ENCODE data around the gene PCDH1.

PCDH1 gene

DNA sequence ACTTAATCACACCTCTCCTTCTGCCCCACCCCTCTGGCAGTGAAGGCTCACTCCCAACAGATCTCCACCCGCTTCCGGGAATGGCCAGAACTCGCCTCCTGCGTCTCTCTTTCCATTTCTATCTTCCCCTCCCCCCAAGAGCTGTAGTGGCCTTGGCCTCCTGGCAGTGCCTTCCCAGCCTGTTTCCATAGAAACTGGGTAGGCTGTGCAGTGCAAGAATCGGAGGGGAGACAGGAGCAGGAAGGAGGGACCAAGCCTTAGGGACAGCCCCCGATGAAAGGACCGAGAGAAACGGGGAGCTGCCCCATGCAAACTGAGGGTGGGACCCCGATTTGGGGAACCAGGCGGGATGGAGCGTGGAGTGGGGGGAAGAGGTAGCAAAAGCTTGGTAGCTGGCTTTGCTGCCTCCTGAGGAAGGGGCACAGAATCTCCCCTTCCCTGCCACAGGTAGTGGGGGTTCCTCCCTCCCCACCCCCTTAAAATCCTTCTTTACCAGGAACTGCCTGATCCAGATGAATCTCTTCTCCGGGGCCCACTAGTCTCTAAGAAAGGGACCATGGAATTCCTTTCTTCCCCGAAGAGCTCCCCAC is 4.5 kb upstream of the PCDH1 start:
- H3K9me2 ChIP-seq (replicated peaks; ENCODE audit: low read depth, low read length): no peaks in the 10 kb centered on the region
- peaks cover 12% of the 10 kb centered on the region for H3K4me1 ChIP-seq (ENCODE audit: insufficient read depth, low read length, poor library complexity, severe bottlenecking)
- H3K9me3 ChIP-seq (ENCODE audit: insufficient read depth, low read depth, low read length): no peaks in the 10 kb centered on the region
- no peaks in the 10 kb centered on the region for H3K27me3 ChIP-seq (ENCODE audit: insufficient read depth, low read length, poor library complexity, severe bottlenecking)
- H3F3A ChIP-seq (ENCODE audit: low read depth): no peaks in the 10 kb centered on the region
- no peak for TF ChIP-seq EZH2phosphoT487 (IDR thresholded peaks at IDR 0.05; ENCODE audit: borderline replicate concordance)
- TF ChIP-seq, protein P1, sequence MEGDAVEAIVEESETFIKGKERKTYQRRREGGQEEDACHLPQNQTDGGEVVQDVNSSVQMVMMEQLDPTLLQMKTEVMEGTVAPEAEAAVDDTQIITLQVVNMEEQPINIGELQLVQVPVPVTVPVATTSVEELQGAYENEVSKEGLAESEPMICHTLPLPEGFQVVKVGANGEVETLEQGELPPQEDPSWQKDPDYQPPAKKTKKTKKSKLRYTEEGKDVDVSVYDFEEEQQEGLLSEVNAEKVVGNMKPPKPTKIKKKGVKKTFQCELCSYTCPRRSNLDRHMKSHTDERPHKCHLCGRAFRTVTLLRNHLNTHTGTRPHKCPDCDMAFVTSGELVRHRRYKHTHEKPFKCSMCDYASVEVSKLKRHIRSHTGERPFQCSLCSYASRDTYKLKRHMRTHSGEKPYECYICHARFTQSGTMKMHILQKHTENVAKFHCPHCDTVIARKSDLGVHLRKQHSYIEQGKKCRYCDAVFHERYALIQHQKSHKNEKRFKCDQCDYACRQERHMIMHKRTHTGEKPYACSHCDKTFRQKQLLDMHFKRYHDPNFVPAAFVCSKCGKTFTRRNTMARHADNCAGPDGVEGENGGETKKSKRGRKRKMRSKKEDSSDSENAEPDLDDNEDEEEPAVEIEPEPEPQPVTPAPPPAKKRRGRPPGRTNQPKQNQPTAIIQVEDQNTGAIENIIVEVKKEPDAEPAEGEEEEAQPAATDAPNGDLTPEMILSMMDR (conservative IDR thresholded peaks at IDR 0.05; ENCODE audit: low read length): no peak
- no peaks in the 10 kb centered on the region for H3K36me3 ChIP-seq (ENCODE audit: insufficient read depth, low read length)
- no peak overlapping the region for H3K4me3 ChIP-seq (ENCODE audit: low read length, poor library complexity, severe bottlenecking)
- H3K9ac ChIP-seq (ENCODE audit: low read depth, low read length, poor library complexity, severe bottlenecking): no peak overlapping the region
- H2AFZ ChIP-seq (ENCODE audit: low read length): no peak overlapping the region
- no peak overlapping the region for H3K4me2 ChIP-seq (ENCODE audit: low read depth, low read length, poor library complexity, severe bottlenecking)
- no peaks in the 10 kb centered on the region for H3K79me2 ChIP-seq (ENCODE audit: insufficient read depth, low read length)
- no peaks in the 10 kb centered on the region for H4K20me1 ChIP-seq (ENCODE audit: insufficient read depth, low read length, poor library complexity, severe bottlenecking)

GRCh38 chr5:141881886-141882285 is 3.7 kb upstream of the PCDH1 start:
- Histone ChIP-seq H3K9me2 (replicated peaks; ENCODE audit: low read depth, low read length) (no peaks in the 10 kb centered on the region), H3F3A (ENCODE audit: low read depth) (no peaks in the 10 kb centered on the region), H4K20me1 (ENCODE audit: insufficient read depth, low read length, poor library complexity, severe bottlenecking) (no peaks in the 10 kb centered on the region), H3K4me1 (ENCODE audit: insufficient read depth, low read length, poor library complexity, severe bottlenecking) (peaks cover 12% of the 10 kb centered on the region), H3K9ac (ENCODE audit: low read depth, low read length, poor library complexity, severe bottlenecking) (no peak overlapping the region), H2AFZ (ENCODE audit: low read length) (no peak overlapping the region), H3K4me2 (ENCODE audit: low read depth, low read length, poor library complexity, severe bottlenecking) (no peak overlapping the region), H3K27me3 (ENCODE audit: insufficient read depth, low read length, poor library complexity, severe bottlenecking) (no peaks in the 10 kb centered on the region), H3K36me3 (ENCODE audit: insufficient read depth, low read length) (no peaks in the 10 kb centered on the region), H3K79me2 (ENCODE audit: insufficient read depth, low read length) (no peaks in the 10 kb centered on the region), H3K9me3 (ENCODE audit: insufficient read depth, low read depth, low read length) (no peaks in the 10 kb centered on the region), H3K4me3 (ENCODE audit: low read length, poor library complexity, severe bottlenecking) (no peak overlapping the region)
- TF ChIP-seq, protein P1 (conservative IDR thresholded peaks at IDR 0.05; ENCODE audit: low read length): no peak
- no peak for TF ChIP-seq EZH2phosphoT487 (IDR thresholded peaks at IDR 0.05; ENCODE audit: borderline replicate concordance)

GRCh38 chr5:141880961-141881801 is 3.0 kb upstream of the PCDH1 start:
- Histone ChIP-seq H4K20me1 (ENCODE audit: insufficient read depth, low read length, poor library complexity, severe bottlenecking) (no peaks in the 10 kb centered on the region), H3K9me2 (replicated peaks; ENCODE audit: low read depth, low read length) (no peaks in the 10 kb centered on the region), H3K27me3 (ENCODE audit: insufficient read depth, low read length, poor library complexity, severe bottlenecking) (no peaks in the 10 kb centered on the region), H3K36me3 (ENCODE audit: insufficient read depth, low read length) (no peaks in the 10 kb centered on the region), H2AFZ (ENCODE audit: low read length) (no peak overlapping the region), H3K4me3 (ENCODE audit: low read length, poor library complexity, severe bottlenecking) (no peak overlapping the region), H3K4me2 (ENCODE audit: low read depth, low read length, poor library complexity, severe bottlenecking) (no peak overlapping the region), H3F3A (ENCODE audit: low read depth) (no peaks in the 10 kb centered on the region), H3K9me3 (ENCODE audit: insufficient read depth, low read depth, low read length) (no peaks in the 10 kb centered on the region), H3K79me2 (ENCODE audit: insufficient read depth, low read length) (no peaks in the 10 kb centered on the region), H3K4me1 (ENCODE audit: insufficient read depth, low read length, poor library complexity, severe bottlenecking) (peaks cover 19% of the 10 kb centered on the region), H3K9ac (ENCODE audit: low read depth, low read length, poor library complexity, severe bottlenecking) (no peak overlapping the region)
- TF ChIP-seq EZH2phosphoT487 (IDR thresholded peaks at IDR 0.05; ENCODE audit: borderline replicate concordance): no peak
- TF ChIP-seq, protein P1 (conservative IDR thresholded peaks at IDR 0.05; ENCODE audit: low read length): no peak
